Colonic mucosa (tissue), 4 donors: ENCODE data around the gene ARHGEF12. TPM values are rescaled to one million over a fixed set of nuclear protein-coding genes. Genes with fewer than 3 reads are reported as not detected.
"Not testable (repeated sequence)": the region's sequence is repeated elsewhere in the genome, so short reads cannot be mapped to it uniquely, and the experiment has no call there.

Experiments used
- DNase-seq: peaks from one replicate; pipeline ENCODE4 v3.0.0-alpha.2; 2020
- H3K27ac ChIP-seq: fragments of 200-600 bp; one replicate; pipeline ENCODE4 v1.8.0; 2021
- H3K27me3 ChIP-seq: fragments of 200-600 bp; one replicate; pipeline ENCODE4 v1.8.0; 2021
- H3K36me3 ChIP-seq: fragments of 200-600 bp; one replicate; pipeline ENCODE4 v1.8.0; 2021
- H3K4me1 ChIP-seq: fragments of 200-600 bp; one replicate; pipeline ENCODE4 v1.8.0; 2021; ENCODE audit warnings: mild to moderate bottlenecking
- H3K4me3 ChIP-seq: fragments of 200-600 bp; one replicate; pipeline ENCODE4 v1.8.0; 2021
- H3K9ac ChIP-seq, 2 donors: one replicate each; pipeline ENCODE4 v1.7.0; 2013; ENCODE audit warnings: control low read depth in 2 of 2, low read depth in 2 of 2, low read length in 2 of 2
- H3K9me3 ChIP-seq: fragments of 200-600 bp; one replicate; pipeline ENCODE4 v1.8.0; 2021
- CTCF ChIP-seq: fragments of 200-600 bp; IDR thresholded peaks from one replicate; pipeline ENCODE4 v1.8.0; 2022; ENCODE audit warnings: antibody characterized with exemption, mild to moderate bottlenecking
- intact Hi-C: fragments of 100-400 bp; cut with DNase I; formaldehyde crosslinking; loops from one replicate; pipeline ENCODE4 v1.14.1; 2022
- total RNA-seq, 2 donors: library from RNA; stranded (reverse); fragmentation: NEBNext Ultra II Directional in 1 of 2; extraction: Animal tissue kit (Norgen Biotek cat#: 25700) in 1 of 2; gene quantifications; one replicate each; pipeline ENCODE4 v1.2.1, GENCODE V29; 2021
- donor health status: healthy.
- donor health status: DM: no; HTN: no; CAD: no.
- donor health status: DM: no; HTN: no; CAD: no.

Gene ARHGEF12
- total RNA-seq, 2 donors from 2014 or later, result 66.7 to 103 TPM

GRCh38 chr11:120501440-120501839 is 165.2 kb downstream of the ARHGEF12 start:
- DNase-seq, result no peak
- intact Hi-C loops, result no loop called here
- no peak overlapping the region for H3K9ac ChIP-seq
- H3K9me3 ChIP-seq, result no peaks in the 10 kb centered on the region
- H3K4me1 ChIP-seq, result no peaks in the 10 kb centered on the region
- TF ChIP-seq CTCF, result no peak
- no peaks in the 10 kb centered on the region for H3K36me3 ChIP-seq
- H3K4me3 ChIP-seq, result no peak overlapping the region
- no peak overlapping the region for H3K27ac ChIP-seq
- no peaks in the 10 kb centered on the region for H3K27me3 ChIP-seq

- no peaks in the 10 kb centered on the region for H3K9me3 ChIP-seq
- no peak overlapping the region for H3K4me3 ChIP-seq
- DNase-seq, result no peak
- H3K27ac ChIP-seq, result no peak overlapping the region
- H3K9ac ChIP-seq, result no peak overlapping the region
- TF ChIP-seq CTCF, result no peak
- H3K4me1 ChIP-seq, result no peaks in the 10 kb centered on the region
- H3K27me3 ChIP-seq, result no peaks in the 10 kb centered on the region
- intact Hi-C loops, result no loop called here
- no peaks in the 10 kb centered on the region for H3K36me3 ChIP-seq
These were observed 166.0 kb downstream of the ARHGEF12 start for GRCh38 chr11:120501976-120502755.

GRCh38 chr11:120503529-120503928 is 167.3 kb downstream of the ARHGEF12 start:
- H3K27me3 ChIP-seq, H3K36me3 ChIP-seq, DNase-seq, intact Hi-C loops, H3K4me1 ChIP-seq, H3K4me3 ChIP-seq, H3K9ac ChIP-seq, H3K27ac ChIP-seq, H3K9me3 ChIP-seq: not testable (repeated sequence)

GRCh38 chr11:120505801-120506425 is 169.7 kb downstream of the ARHGEF12 start:
- peaks cover 16% of the 10 kb centered on the region for H3K27me3 ChIP-seq
- no peak for TF ChIP-seq CTCF
- no peak overlapping the region for H3K4me3 ChIP-seq
- no peak overlapping the region for H3K9ac ChIP-seq
- intact Hi-C loops, result no loop called here
- H3K4me1 ChIP-seq, result no peaks in the 10 kb centered on the region
- no peaks in the 10 kb centered on the region for H3K36me3 ChIP-seq
- no peak for DNase-seq
- H3K9me3 ChIP-seq, result no peaks in the 10 kb centered on the region
- no peak overlapping the region for H3K27ac ChIP-seq

GRCh38 chr11:120509346-120510053 is 173.3 kb downstream of the ARHGEF12 start:
- DNase-seq, result no peak
- H3K27ac ChIP-seq, result no peak overlapping the region
- intact Hi-C loops, result loop anchor here (2.0 to 10.0 kb wide), 4 partner anchors 175 to 685 kb away; no protein-coding TSS in a partner anchor
- no peaks in the 10 kb centered on the region for H3K36me3 ChIP-seq
- TF ChIP-seq CTCF, result no peak
- H3K9ac ChIP-seq, result no peak overlapping the region
- H3K27me3 ChIP-seq, result peaks cover 29% of the 10 kb centered on the region
- H3K4me3 ChIP-seq, result no peak overlapping the region
- no peaks in the 10 kb centered on the region for H3K9me3 ChIP-seq
- H3K4me1 ChIP-seq, result no peaks in the 10 kb centered on the region
